Endothelial cell of umbilical vein (primary cell): ENCODE data around the gene MVK. TPM values are rescaled to one million over a fixed set of nuclear protein-coding genes. Genes with fewer than 3 reads are reported as not detected.

Source experiments
- BruUV-seq: library from RNA; stranded (reverse); fragments of 400-500 nt; replicated peaks from 2 replicates; lab custom pipeline; 2021; lab: Mats Ljungman, UMichigan
- CTCF ChIA-PET: fragments of 300-600, 350-600 bp; sonication (Branson Sonifier 250); formaldehyde crosslinking; loops from one replicate; lab custom pipeline; 2021; ENCODE audit warnings: antibody characterized with exemption, inconsistent platforms; lab: Charles Lee
- POLR2A ChIA-PET: fragments of 300-600, 350-600 bp; sonication (Branson Sonifier 250); formaldehyde crosslinking; loops from one replicate; lab custom pipeline; 2021; ENCODE audit warnings: antibody characterized with exemption, inconsistent platforms; lab: Charles Lee
- DNase-seq: peaks from one replicate; pipeline ENCODE4 v3.0.0-alpha.2; 2011; ENCODE audit warnings: low read depth, low spot score
- FAIRE-seq: peaks from 2 replicates; lab custom pipeline; 2011; peaks lifted over from hg19 to GRCh38; lab: Jason Lieb, UNC
- H2AFZ ChIP-seq: 2 replicates; pipeline ENCODE4 v1.6.0; 2012; ENCODE audit warnings: low read depth, low read length, control low read depth, inconsistent platforms
- H3K27ac ChIP-seq: 2 replicates; pipeline ENCODE4 v1.5.1; 2011; ENCODE audit warnings: low read depth, mild to moderate bottlenecking, control low read depth, low read length, moderate library complexity; ENCODE audit not compliant: insufficient read depth
- H3K27me3 ChIP-seq, 2 experiments: 2 replicates each; pipeline versions ENCODE4 v1.6.0 to v1.6.1; 2011; ENCODE audit warnings: low read length in 2 of 2, mixed read lengths in 1 of 2; ENCODE audit not compliant: control insufficient read depth in 2 of 2, insufficient read depth in 2 of 2
- H3K36me3 ChIP-seq, 2 experiments: 2 replicates in 1 of 2; 3 replicates in 1 of 2; pipeline ENCODE4 v1.5.1; 2011; ENCODE audit warnings: low read length in 2 of 2, mild to moderate bottlenecking in 1 of 2, moderate library complexity in 1 of 2; ENCODE audit not compliant: control insufficient read depth in 2 of 2, insufficient read depth in 2 of 2; ENCODE audit errors: extremely low read depth in 1 of 2
- H3K4me1 ChIP-seq: 3 replicates; pipeline ENCODE4 v1.5.1; 2011; ENCODE audit warnings: mild to moderate bottlenecking, low read length; ENCODE audit not compliant: control insufficient read depth, insufficient read depth; ENCODE audit errors: extremely low read depth
- H3K4me2 ChIP-seq: 2 replicates; pipeline ENCODE4 v1.6.1; 2011; ENCODE audit warnings: low read length, control low read depth, mixed read lengths; ENCODE audit not compliant: insufficient read depth
- H3K4me3 ChIP-seq, 3 experiments: fragments of 200-600 bp in 1 of 3; sonication (generic), shearing (Covaris generic) in 1 of 3; replicated peaks in 1 of 3; 2 replicates each; pipeline ENCODE4 v1.5.1; 2011 to 2016; ENCODE audit warnings: control low read depth in 3 of 3, low read length in 3 of 3, mild to moderate bottlenecking in 2 of 3, inconsistent platforms in 1 of 3, low read depth in 1 of 3, moderate library complexity in 1 of 3; ENCODE audit not compliant: insufficient read depth in 1 of 3
- H3K79me2 ChIP-seq: 2 replicates; pipeline ENCODE4 v1.6.0; 2012; ENCODE audit warnings: low read length, inconsistent platforms; ENCODE audit not compliant: control insufficient read depth, insufficient read depth
- H3K9ac ChIP-seq: replicated peaks from 2 replicates; pipeline ENCODE3; 2011; ENCODE audit warnings: low read length, control low read depth; ENCODE audit not compliant: insufficient read depth; ENCODE audit errors: extremely low read depth
- H3K9me1 ChIP-seq: replicated peaks from 3 replicates; pipeline ENCODE4 v1.6.0; 2011; ENCODE audit warnings: mild to moderate bottlenecking, low read length; ENCODE audit not compliant: control insufficient read depth, insufficient read depth; ENCODE audit errors: extremely low read depth
- H3K9me3 ChIP-seq: replicated peaks from 2 replicates; pipeline ENCODE4 v1.5.1; 2012; ENCODE audit warnings: low read length, inconsistent platforms; ENCODE audit not compliant: control insufficient read depth, insufficient read depth
- H4K20me1 ChIP-seq: replicated peaks from 2 replicates; pipeline ENCODE3; 2011; ENCODE audit warnings: mild to moderate bottlenecking, low read length; ENCODE audit not compliant: control insufficient read depth, insufficient read depth; ENCODE audit errors: extremely low read depth
- EZH2 ChIP-seq: IDR thresholded peaks from 2 replicates; pipeline ENCODE4 v1.6.1; 2012; ENCODE audit warnings: borderline replicate concordance, low read depth, mild to moderate bottlenecking, moderate library complexity, low read length, inconsistent platforms; ENCODE audit not compliant: severe bottlenecking
- FOS ChIP-seq: IDR thresholded peaks from 2 replicates; pipeline ENCODE4 v1.6.1; 2011; ENCODE audit warnings: mild to moderate bottlenecking, low read length, moderate library complexity, borderline replicate concordance; ENCODE audit not compliant: insufficient read depth
- GATA2 ChIP-seq: IDR thresholded peaks from 2 replicates; pipeline ENCODE4 v1.7.0; 2011; ENCODE audit warnings: low read depth, mild to moderate bottlenecking, moderate library complexity, mixed read lengths, low read length; ENCODE audit not compliant: insufficient read length, insufficient read depth
- JUN ChIP-seq: IDR thresholded peaks from 2 replicates; pipeline ENCODE4 v1.6.1; 2011; ENCODE audit warnings: borderline replicate concordance, low read depth; ENCODE audit not compliant: insufficient read length, insufficient read depth
- MYC ChIP-seq: IDR thresholded peaks from one replicate; pipeline ENCODE4 v1.6.1; 2011; ENCODE audit warnings: mild to moderate bottlenecking, low read depth, low read length
- POLR2A ChIP-seq: IDR thresholded peaks from 2 replicates; pipeline ENCODE4 v1.6.1; 2012; ENCODE audit warnings: low read depth, mild to moderate bottlenecking, control low read depth, low read length
- POLR2AphosphoS5 ChIP-seq: IDR thresholded peaks from 2 replicates; pipeline ENCODE4 v1.6.1; 2012; ENCODE audit warnings: low read depth, mild to moderate bottlenecking, control low read depth, low read length, moderate library complexity; ENCODE audit not compliant: insufficient read depth
- dilution Hi-C: fragments of 300-500 bp; cut with MboI; formaldehyde crosslinking; loops from one replicate; pipeline ENCODE4 v1.15.0; 2019; ENCODE audit warnings: low sequenced_read_pairs; ENCODE audit not compliant: extremely low pct_ligation_motif_present
- intact Hi-C: fragments of 100-400 bp; cut with micrococcal nuclease; formaldehyde crosslinking; loops from one replicate; pipeline ENCODE4 v1.10.0; 2022
- polyA plus RNA-seq, 4 experiments: library from polyadenylated mRNA; depleted of rRNA in 3 of 4; stranded (reverse) in 3 of 4; unstranded in 1 of 4; fragments of >200 nt; gene quantifications; 2 replicates each; pipeline versions ENCODE4 v1.2.1 to v1.2.3, GENCODE V29; 2011 to 2012; ENCODE audit warnings: missing spikeins in 1 of 4
- total RNA-seq: library from RNA; stranded (reverse); gene quantifications from 2 replicates; pipeline ENCODE4 v1.2.3, GENCODE V29; 2021
- TF ChIP-seq, protein P1 (sequence below): IDR thresholded peaks from 2 replicates; pipeline ENCODE4 v1.6.1; 2011; ENCODE audit not compliant: insufficient read depth, insufficient read length
- TF ChIP-seq, protein P2 (sequence below), 2 donors: IDR thresholded peaks; 1 replicate in 1 of 2; 2 replicates in 1 of 2; pipeline ENCODE4 v1.5.1; 2011; ENCODE audit warnings: low read length in 2 of 2, mild to moderate bottlenecking in 2 of 2, moderate library complexity in 2 of 2, control low read depth in 1 of 2, inconsistent platforms in 1 of 2, low read depth in 1 of 2; ENCODE audit not compliant: insufficient read depth in 1 of 2; ENCODE audit errors: extremely low read depth in 1 of 2

Gene MVK
- total and polyA plus RNA-seq, 2 donors (not counting 3 experiments of a cell fraction or from before 2014, with no cell fraction given), result 32.6 to 42.6 TPM

DNA sequence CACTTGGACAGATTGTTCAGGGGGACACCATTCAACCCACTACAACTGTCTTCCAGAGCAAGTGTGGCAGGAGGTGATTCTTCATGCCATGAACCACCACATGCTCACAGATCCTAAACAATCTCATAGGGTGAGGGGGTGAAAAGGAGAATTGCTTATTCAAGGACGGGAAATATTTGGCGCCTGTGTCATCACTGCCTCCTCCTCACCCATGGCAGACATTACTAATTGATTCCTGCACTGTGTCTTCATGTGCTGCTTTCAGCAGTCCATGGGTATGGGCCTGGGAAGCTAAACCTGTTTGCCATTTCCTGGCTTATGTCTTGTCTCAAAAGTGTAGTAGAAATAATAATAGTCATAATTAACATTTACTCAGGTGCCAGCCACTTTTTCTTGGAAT, 31.6 kb upstream of the MVK start:
- FAIRE-seq, result peak; percentile 80

More for the DNA sequence above, 31.6 kb upstream of the MVK start:
- H3K9ac ChIP-seq, result no peak overlapping the region
- H3K36me3 ChIP-seq, result no peaks in the 10 kb centered on the region
- H3K27me3 ChIP-seq, result no peaks in the 10 kb centered on the region
- no peaks in the 10 kb centered on the region for H3K9me1 ChIP-seq
- CTCF ChIA-PET, result interaction anchor here (1.4 kb wide), 1 partner anchor 233 kb away, joined by 3 read pairs; no protein-coding TSS in a partner anchor
- H3K27ac ChIP-seq, result no peak overlapping the region
- intact Hi-C loops, result no loop called here
- H4K20me1 ChIP-seq, result no peaks in the 10 kb centered on the region
- no peaks in the 10 kb centered on the region for H3K79me2 ChIP-seq
- BruUV-seq, result no TSS peak
- TF ChIP-seq, protein P1, sequence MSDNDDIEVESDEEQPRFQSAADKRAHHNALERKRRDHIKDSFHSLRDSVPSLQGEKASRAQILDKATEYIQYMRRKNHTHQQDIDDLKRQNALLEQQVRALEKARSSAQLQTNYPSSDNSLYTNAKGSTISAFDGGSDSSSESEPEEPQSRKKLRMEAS, result no peak
- TF ChIP-seq JUN (no peak), MYC (no peak), POLR2A (no peak), FOS (no peak), POLR2AphosphoS5 (no peak), GATA2 (no peak), EZH2 (no peak)
- TF ChIP-seq, protein P2, sequence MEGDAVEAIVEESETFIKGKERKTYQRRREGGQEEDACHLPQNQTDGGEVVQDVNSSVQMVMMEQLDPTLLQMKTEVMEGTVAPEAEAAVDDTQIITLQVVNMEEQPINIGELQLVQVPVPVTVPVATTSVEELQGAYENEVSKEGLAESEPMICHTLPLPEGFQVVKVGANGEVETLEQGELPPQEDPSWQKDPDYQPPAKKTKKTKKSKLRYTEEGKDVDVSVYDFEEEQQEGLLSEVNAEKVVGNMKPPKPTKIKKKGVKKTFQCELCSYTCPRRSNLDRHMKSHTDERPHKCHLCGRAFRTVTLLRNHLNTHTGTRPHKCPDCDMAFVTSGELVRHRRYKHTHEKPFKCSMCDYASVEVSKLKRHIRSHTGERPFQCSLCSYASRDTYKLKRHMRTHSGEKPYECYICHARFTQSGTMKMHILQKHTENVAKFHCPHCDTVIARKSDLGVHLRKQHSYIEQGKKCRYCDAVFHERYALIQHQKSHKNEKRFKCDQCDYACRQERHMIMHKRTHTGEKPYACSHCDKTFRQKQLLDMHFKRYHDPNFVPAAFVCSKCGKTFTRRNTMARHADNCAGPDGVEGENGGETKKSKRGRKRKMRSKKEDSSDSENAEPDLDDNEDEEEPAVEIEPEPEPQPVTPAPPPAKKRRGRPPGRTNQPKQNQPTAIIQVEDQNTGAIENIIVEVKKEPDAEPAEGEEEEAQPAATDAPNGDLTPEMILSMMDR (IDR thresholded peaks at IDR 0.05; ENCODE audit: extremely low read depth in 1 of 2, insufficient read depth in 1 of 2, low read depth in 1 of 2, low read length in 2 of 2), result no peak
- H2AFZ ChIP-seq, result no peak overlapping the region
- dilution Hi-C loops, result no loop called here
- H3K4me3 ChIP-seq, result no peak overlapping the region
- peak; percentile 19 for DNase-seq
- POLR2A ChIA-PET, result no interaction called here
- H3K4me1 ChIP-seq, result peaks cover 21% of the 10 kb centered on the region
- no peaks in the 10 kb centered on the region for H3K9me3 ChIP-seq
- H3K4me2 ChIP-seq, result no peak overlapping the region
